Measurements from ENCODE around the gene CGNL1. TPM values are rescaled to one million over a fixed set of nuclear protein-coding genes. Genes with fewer than 3 reads are reported as not detected.

CGNL1 gene
- total RNA-seq, 1 donor from 2014 or later = 5.4 TPM

- no peak for DNase-seq
- Mint-ChIP-seq H3K27ac (ENCODE audit: unreplicated experiment) (no peak overlapping the region), H3K27me3 (ENCODE audit: unreplicated experiment) (peaks cover 9% of the 10 kb centered on the region), H3K36me3 (ENCODE audit: unreplicated experiment) (peaks cover 30% of the 10 kb centered on the region), H3K9me3 (ENCODE audit: unreplicated experiment) (peaks cover 14% of the 10 kb centered on the region), H3K4me1 (ENCODE audit: low read depth, unreplicated experiment) (peaks cover 17% of the 10 kb centered on the region), H3K4me3 (ENCODE audit: unreplicated experiment) (no peak overlapping the region)
- no peak for TF ChIP-seq CTCF (IDR thresholded peaks at IDR 0.05; ENCODE audit: partially characterized antibody, unreplicated experiment)
Measured at GRCh38 chr15:57538265-57538529, 161.9 kb downstream of the CGNL1 start.

GRCh38 chr15:57538821-57539220 is 162.5 kb downstream of the CGNL1 start:
- Mint-ChIP-seq H3K36me3 (ENCODE audit: unreplicated experiment) (peaks cover 30% of the 10 kb centered on the region), H3K27me3 (ENCODE audit: unreplicated experiment) (peaks cover 9% of the 10 kb centered on the region), H3K9me3 (ENCODE audit: unreplicated experiment) (peaks cover 14% of the 10 kb centered on the region), H3K4me3 (ENCODE audit: unreplicated experiment) (no peak overlapping the region), H3K27ac (ENCODE audit: unreplicated experiment) (no peak overlapping the region), H3K4me1 (ENCODE audit: low read depth, unreplicated experiment) (peaks cover 17% of the 10 kb centered on the region)
- DNase-seq = no peak
- no peak for TF ChIP-seq CTCF (IDR thresholded peaks at IDR 0.05; ENCODE audit: partially characterized antibody, unreplicated experiment)

GRCh38 chr15:57540211-57540610 is 163.9 kb downstream of the CGNL1 start:
- H3K27me3 Mint-ChIP-seq (ENCODE audit: unreplicated experiment) = peaks cover 8% of the 10 kb centered on the region
- peaks cover 27% of the 10 kb centered on the region for H3K36me3 Mint-ChIP-seq (ENCODE audit: unreplicated experiment)
- TF ChIP-seq CTCF (IDR thresholded peaks at IDR 0.05; ENCODE audit: partially characterized antibody, unreplicated experiment) = no peak

GRCh38 chr15:57540736-57541135 is 164.4 kb downstream of the CGNL1 start:
- DNase-seq = no peak
- H3K27ac Mint-ChIP-seq (ENCODE audit: unreplicated experiment) = no peak overlapping the region
- no peak for TF ChIP-seq CTCF (IDR thresholded peaks at IDR 0.05; ENCODE audit: partially characterized antibody, unreplicated experiment)
- H3K36me3 Mint-ChIP-seq (ENCODE audit: unreplicated experiment) = peaks cover 22% of the 10 kb centered on the region
- peaks cover 3% of the 10 kb centered on the region for H3K27me3 Mint-ChIP-seq (ENCODE audit: unreplicated experiment)
- peaks cover 7% of the 10 kb centered on the region for H3K9me3 Mint-ChIP-seq (ENCODE audit: unreplicated experiment)
- peaks cover 5% of the 10 kb centered on the region for H3K4me1 Mint-ChIP-seq (ENCODE audit: low read depth, unreplicated experiment)
- no peak overlapping the region for H3K4me3 Mint-ChIP-seq (ENCODE audit: unreplicated experiment)

More at GRCh38 chr15:57540211-57540610, 163.9 kb downstream of the CGNL1 start:
- Mint-ChIP-seq H3K9me3 (ENCODE audit: unreplicated experiment) (peaks cover 11% of the 10 kb centered on the region), H3K4me1 (ENCODE audit: low read depth, unreplicated experiment) (peaks cover 5% of the 10 kb centered on the region), H3K27ac (ENCODE audit: unreplicated experiment) (no peak overlapping the region), H3K4me3 (ENCODE audit: unreplicated experiment) (no peak overlapping the region)
- DNase-seq = no peak

- TF ChIP-seq CTCF (IDR thresholded peaks at IDR 0.05; ENCODE audit: partially characterized antibody, unreplicated experiment) = no peak
- H3K4me3 Mint-ChIP-seq (ENCODE audit: unreplicated experiment) = no peak overlapping the region
- H3K36me3 Mint-ChIP-seq (ENCODE audit: unreplicated experiment) = peaks cover 17% of the 10 kb centered on the region
- no peak overlapping the region for H3K27ac Mint-ChIP-seq (ENCODE audit: unreplicated experiment)
- H3K4me1 Mint-ChIP-seq (ENCODE audit: low read depth, unreplicated experiment) = peaks cover 7% of the 10 kb centered on the region
- H3K9me3 Mint-ChIP-seq (ENCODE audit: unreplicated experiment) = peaks cover 4% of the 10 kb centered on the region
- peaks cover 3% of the 10 kb centered on the region for H3K27me3 Mint-ChIP-seq (ENCODE audit: unreplicated experiment)
- DNase-seq = no peak
Measured at GRCh38 chr15:57541271-57541670, 165.0 kb downstream of the CGNL1 start.

Measured in glutamatergic neuron (in vitro differentiated cells).